Heart left ventricle (tissue), 16 donors: Measurements from ENCODE around the gene MLIP. TPM values are rescaled to one million over a fixed set of nuclear protein-coding genes. Genes with fewer than 3 reads are reported as not detected.

Experiments
- ATAC-seq, 4 donors: fragments of 200-7000 bp; cut with Tn5 transposase; one replicate each; pipeline ENCODE4 v1.9.1; 2020 to 2022; ENCODE audit warnings: moderate library complexity in 4 of 4, mild to moderate bottlenecking in 3 of 4, moderate number of reproducible peaks in 1 of 4
- DNase-seq, 5 donors: peaks; one replicate each; pipeline ENCODE4 v3.0.0-alpha.2; 2020
- H3K27ac ChIP-seq, 12 donors: fragments of 200-600 bp; sonication (generic) in 4 of 12; one replicate each; pipeline versions ENCODE4 v1.5.0 to v1.8.0; 2016 to 2022; ENCODE audit warnings: mild to moderate bottlenecking in 2 of 12
- H3K27me3 ChIP-seq, 9 donors: fragments of 200-600 bp; sonication (generic) in 2 of 9; one replicate each; pipeline versions ENCODE4 v1.5.1 to v1.8.0; 2016 to 2022; ENCODE audit warnings: mild to moderate bottlenecking in 3 of 9
- H3K36me3 ChIP-seq, 9 donors: fragments of 200-600 bp; sonication (generic) in 2 of 9; one replicate each; pipeline versions ENCODE4 v1.5.0 to v1.8.0; 2018 to 2022; ENCODE audit warnings: mild to moderate bottlenecking in 2 of 9
- H3K4me1 ChIP-seq, 12 donors: fragments of 200-600 bp; sonication (generic) in 4 of 12; one replicate each; pipeline versions ENCODE4 v1.5.0 to v1.8.0; 2016 to 2022; ENCODE audit warnings: mild to moderate bottlenecking in 3 of 12
- H3K4me3 ChIP-seq, 12 donors: fragments of 200-600 bp; sonication (generic) in 4 of 12; one replicate each; pipeline versions ENCODE4 v1.5.0 to v1.8.0; 2017 to 2022; ENCODE audit warnings: mild to moderate bottlenecking in 9 of 12, moderate library complexity in 4 of 12
- H3K9me3 ChIP-seq, 12 donors: fragments of 200-600 bp; sonication (generic) in 4 of 12; one replicate each; pipeline versions ENCODE4 v1.5.0 to v1.8.0; 2016 to 2022; ENCODE audit warnings: mild to moderate bottlenecking in 1 of 12
- POLR2A ChIP-seq, 2 donors: fragments of 450-650 bp; IDR thresholded peaks; one replicate each; pipeline ENCODE4 v1.6.1; 2017; ENCODE audit warnings: antibody characterized with exemption in 2 of 2, mild to moderate bottlenecking in 2 of 2, moderate library complexity in 2 of 2
- WGBS, 4 donors: extraction: QIAGEN DNeasy Blood & Tissue Kit in 2 of 4; methylation state at CpG; one replicate each; pipeline versions ENCODE4 v1.1.5 to v1.1.7; 2013 to 2018; 5-methylcytosine and 5-hydroxymethylcytosine counted together
- intact Hi-C, 10 donors: fragments of 100-400 bp; cut with DNase I; formaldehyde crosslinking; loops; one replicate each; pipeline versions ENCODE4 v1.11.1 to v1.14.2; 2022
- polyA plus RNA-seq, 2 donors: library from polyadenylated mRNA; stranded (reverse); fragments of 200-250 nt; gene quantifications; one replicate each; pipeline ENCODE4 v1.2.3, GENCODE V29; 2013
- total RNA-seq, 9 donors: library from RNA; depleted of rRNA in 2 of 9; stranded (reverse); fragments of >200 nt in 2 of 9; fragmentation: NEBNext Ultra II Directional in 3 of 9; extraction: Animal tissue kit (Norgen Biotek cat#: 25700) in 3 of 9; gene quantifications; one replicate each; pipeline versions ENCODE4 v1.1.0 to v1.2.4, GENCODE V29; 2016 to 2023
- TF ChIP-seq, protein P1 (sequence below), 12 donors: fragments of 200-600 bp; sonication (generic) in 4 of 12; IDR thresholded peaks; one replicate each; pipeline versions ENCODE4 v1.5.0 to v1.8.0; 2018 to 2022; ENCODE audit warnings: antibody characterized with exemption in 12 of 12, mild to moderate bottlenecking in 5 of 12
- donor health status: ischemic (EF 13 %, LVEDD 7.1; RV severe dilation, severe dysfunction).
- donor health status: healthy with polysubstance abuse.
- donor health status: DM: no; HTN: yes; CAD: no.
- donor health status: DM: no; HTN: no; CAD: no.
- donor health status: ischemic (EF 25% LVEDD 6.9; RV normal size, moderate dysfunction).
- donor health status: ischemic (EF 25% LVEDD 5.7; RV mildly dilated, moderate dysfunction).
- donor health status: healthy.
- donor health status: DM: yes; HTN: yes; CAD: no.
- donor health status: ischemic (EF 35%, LVEDD 5.7; RV mildly dilated, moderate dysfunction).
- donor health status: nonischemic (EF 11% LVEDD 7.7; RV severe dilation, severe dysfunction).
- donor health status: DM: yes; HTN: yes; CAD: no.
- donor health status: PGD.
- donor health status: ischemic (EF 29% LVEDD 5.4; RV normal size, mild dysfunction).
- donor health status: nonischemic (EF 23%, LVEDD 6.1; RV moderate dilation, normal function).

MLIP gene
- total and polyA plus RNA-seq, 11 donors, result 130 to 522 (median 360) TPM

DNA sequence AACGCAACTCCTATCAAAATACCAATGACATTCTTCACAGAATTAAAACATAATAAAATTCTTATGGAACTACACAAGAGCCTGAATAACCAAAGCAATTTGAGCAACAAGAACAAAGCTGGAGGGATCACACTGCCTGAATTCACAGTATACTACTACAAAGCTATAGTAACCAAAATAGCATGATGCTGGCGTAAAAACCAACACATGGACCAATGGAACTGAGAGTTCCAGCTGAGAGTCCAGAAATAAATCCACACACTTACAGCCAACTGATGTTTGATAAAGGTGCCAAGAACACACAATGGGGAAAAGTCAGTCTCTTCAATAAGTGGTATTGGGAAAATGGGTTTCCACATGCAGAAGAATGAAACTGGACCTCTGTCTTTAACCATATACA, 6.9 kb downstream of the MLIP start:
- DNase-seq (no peak), ATAC-seq (peak; percentile 72 to 90 (median 82))
- Histone ChIP-seq H3K27me3 (no peaks in the 10 kb centered on the region), H3K36me3 (no peaks in the 10 kb centered on the region), H3K27ac (peak overlapping the region in 4 of 12 donors; percentile 15 to 68 (median 40)), H3K4me3 (no peak overlapping the region), H3K4me1 (peaks cover 0 to 40% (median 7%) of the 10 kb centered on the region in 12 donors), H3K9me3 (no peaks in the 10 kb centered on the region)
- 65 to 74% (median 69%) methylated on average over 2 of the region's 2 CpGs for WGBS, 4 donors
- intact Hi-C loops, result no loop called here
- TF ChIP-seq POLR2A (IDR thresholded peaks at IDR 0.05), result no peak
- TF ChIP-seq, protein P1, sequence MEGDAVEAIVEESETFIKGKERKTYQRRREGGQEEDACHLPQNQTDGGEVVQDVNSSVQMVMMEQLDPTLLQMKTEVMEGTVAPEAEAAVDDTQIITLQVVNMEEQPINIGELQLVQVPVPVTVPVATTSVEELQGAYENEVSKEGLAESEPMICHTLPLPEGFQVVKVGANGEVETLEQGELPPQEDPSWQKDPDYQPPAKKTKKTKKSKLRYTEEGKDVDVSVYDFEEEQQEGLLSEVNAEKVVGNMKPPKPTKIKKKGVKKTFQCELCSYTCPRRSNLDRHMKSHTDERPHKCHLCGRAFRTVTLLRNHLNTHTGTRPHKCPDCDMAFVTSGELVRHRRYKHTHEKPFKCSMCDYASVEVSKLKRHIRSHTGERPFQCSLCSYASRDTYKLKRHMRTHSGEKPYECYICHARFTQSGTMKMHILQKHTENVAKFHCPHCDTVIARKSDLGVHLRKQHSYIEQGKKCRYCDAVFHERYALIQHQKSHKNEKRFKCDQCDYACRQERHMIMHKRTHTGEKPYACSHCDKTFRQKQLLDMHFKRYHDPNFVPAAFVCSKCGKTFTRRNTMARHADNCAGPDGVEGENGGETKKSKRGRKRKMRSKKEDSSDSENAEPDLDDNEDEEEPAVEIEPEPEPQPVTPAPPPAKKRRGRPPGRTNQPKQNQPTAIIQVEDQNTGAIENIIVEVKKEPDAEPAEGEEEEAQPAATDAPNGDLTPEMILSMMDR (IDR thresholded peaks at IDR 0.05), result no peak

DNA sequence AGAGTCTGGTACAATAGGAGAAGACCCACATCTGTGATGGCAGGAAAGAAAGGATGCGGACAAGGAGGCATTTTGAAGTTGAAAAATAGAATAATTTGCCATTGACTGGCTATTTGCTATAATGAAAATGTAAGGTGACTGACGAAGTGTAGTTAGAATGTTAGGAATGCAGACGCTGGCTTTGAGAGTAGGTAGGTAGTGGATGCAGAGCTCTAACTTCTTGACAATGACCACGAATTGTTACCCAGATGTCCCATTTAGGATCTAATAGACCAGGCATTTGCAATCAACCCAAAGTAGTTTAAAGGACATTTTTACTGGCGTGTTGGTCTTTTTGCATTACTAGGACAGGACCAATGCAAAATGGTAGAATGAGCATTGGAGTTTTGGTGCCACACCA, 14.2 kb downstream of the MLIP start:
- TF ChIP-seq, protein P1 (IDR thresholded peaks at IDR 0.05), result no peak
- TF ChIP-seq POLR2A (IDR thresholded peaks at IDR 0.05), result no peak
- no peak overlapping the region for H3K4me3 ChIP-seq
- H3K4me1 ChIP-seq, result peaks cover 0 to 34% (median 2%) of the 10 kb centered on the region in 12 donors
- peaks cover 0 to 23% (median 3%) of the 10 kb centered on the region in 9 donors for H3K36me3 ChIP-seq
- no peak overlapping the region for H3K27ac ChIP-seq
- intact Hi-C loops, result no loop called here
- ATAC-seq, result no peak
- no peaks in the 10 kb centered on the region for H3K27me3 ChIP-seq
- whole genome bisulfite sequencing, 4 donors, result 53 to 75% (median 62%) methylated on average over 5 of the region's 5 CpGs
- H3K9me3 ChIP-seq, result no peaks in the 10 kb centered on the region
- DNase-seq, result no peak

DNA sequence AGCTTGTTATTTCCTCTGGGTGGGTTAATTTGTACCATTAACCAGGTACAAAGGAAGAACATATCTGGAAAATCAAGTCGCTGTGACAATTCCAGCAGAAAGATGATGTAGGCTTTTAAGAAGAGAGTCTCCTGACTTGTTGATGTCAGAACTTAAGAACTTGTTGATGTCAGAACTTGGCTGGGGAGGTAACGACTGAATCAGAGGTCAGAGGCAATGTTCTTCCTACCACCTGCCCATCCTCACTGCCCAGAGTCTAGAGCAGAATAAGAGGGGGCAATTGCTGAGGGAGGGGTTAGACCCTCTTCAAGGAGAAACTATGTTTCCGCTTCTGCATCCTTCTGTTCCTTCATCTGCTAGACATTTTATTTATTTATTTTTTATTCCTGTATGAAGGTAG, 18.9 kb downstream of the MLIP start:
- H3K27me3 ChIP-seq, result no peaks in the 10 kb centered on the region
- H3K4me3 ChIP-seq, result no peak overlapping the region
- intact Hi-C loops, result loop anchor here in 1 of 10 donors (10.0 kb wide), 1 partner anchor 145 kb away; no protein-coding TSS in a partner anchor
- ATAC-seq (peak in 2 of 4 donors; percentile 9 to 29), DNase-seq (no peak)
- H3K27ac ChIP-seq, result no peak overlapping the region
- WGBS, 4 donors, result 63 to 75% (median 68%) methylated on average over 3 of the region's 3 CpGs
- peaks cover 0 to 46% (median 3%) of the 10 kb centered on the region in 12 donors for H3K4me1 ChIP-seq
- H3K36me3 ChIP-seq, result peaks cover 0 to 15% (median 0%) of the 10 kb centered on the region in 9 donors
- H3K9me3 ChIP-seq, result no peaks in the 10 kb centered on the region
- TF ChIP-seq, protein P1 (IDR thresholded peaks at IDR 0.05), result no peak
- no peak for TF ChIP-seq POLR2A (IDR thresholded peaks at IDR 0.05)

DNA sequence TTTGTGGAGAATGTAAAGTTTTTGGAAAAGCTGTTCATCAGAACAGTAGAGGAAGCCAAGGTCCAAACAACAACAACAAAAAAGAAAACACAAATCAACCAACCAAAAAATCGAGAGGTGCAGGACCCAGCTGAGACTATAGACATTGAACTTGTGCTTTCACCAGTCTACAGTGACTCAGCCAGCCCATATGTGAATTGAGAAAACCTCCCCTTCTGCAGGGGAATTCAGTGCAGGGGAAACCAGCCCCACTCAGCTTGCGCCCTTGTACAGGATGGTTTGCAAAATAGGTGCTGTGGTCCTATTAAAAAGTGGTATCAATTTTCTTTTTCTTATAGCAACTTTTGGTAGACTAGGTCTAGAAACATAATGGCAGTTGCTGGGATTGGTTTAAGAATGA, 21.3 kb downstream of the MLIP start:
- Histone ChIP-seq H3K4me3 (no peak overlapping the region), H3K9me3 (no peaks in the 10 kb centered on the region), H3K36me3 (peaks cover 0 to 9% (median 0%) of the 10 kb centered on the region in 9 donors), H3K27ac (no peak overlapping the region), H3K27me3 (no peaks in the 10 kb centered on the region), H3K4me1 (peaks cover 0 to 53% (median 8%) of the 10 kb centered on the region in 12 donors)
- DNase-seq (no peak), ATAC-seq (no peak)
- intact Hi-C loops, result loop anchor here in 1 of 10 donors (10.0 kb wide), 1 partner anchor 148 kb away; no protein-coding TSS in a partner anchor
- WGBS, 4 donors, result 82 to 93% (median 88%) methylated on average over 2 of the region's 2 CpGs
- TF ChIP-seq POLR2A (IDR thresholded peaks at IDR 0.05), result no peak
- TF ChIP-seq, protein P1 (IDR thresholded peaks at IDR 0.05), result no peak
